Osteoblast (primary cell): ENCODE results near the gene TRIO. TPM values are rescaled to one million over a fixed set of nuclear protein-coding genes. Genes with fewer than 3 reads are reported as not detected.

Source experiments
- DNase-seq: peaks from one replicate; pipeline ENCODE4 v3.0.0; 2011; ENCODE audit warnings: low spot score, mixed read lengths; ENCODE audit not compliant: insufficient read length; ENCODE audit errors: missing footprints
- H2AFZ ChIP-seq: 2 replicates; pipeline ENCODE4 v1.6.0; 2011; ENCODE audit warnings: mild to moderate bottlenecking, low read length
- H3K27ac ChIP-seq: 2 replicates; pipeline ENCODE4 v1.5.1; 2011; ENCODE audit warnings: mild to moderate bottlenecking, low read depth, low read length, moderate library complexity
- H3K27me3 ChIP-seq: 2 replicates; pipeline ENCODE4 v1.6.0; 2012; ENCODE audit warnings: mild to moderate bottlenecking, control low read depth, inconsistent platforms, low read length, moderate library complexity; ENCODE audit not compliant: insufficient read depth
- H3K36me3 ChIP-seq: 2 replicates; pipeline ENCODE4 v1.5.1; 2011; ENCODE audit warnings: mild to moderate bottlenecking, low read length, control low read depth, moderate library complexity; ENCODE audit not compliant: insufficient read depth
- H3K4me1 ChIP-seq: 2 replicates; pipeline ENCODE4 v1.5.1; 2011; ENCODE audit warnings: mild to moderate bottlenecking, low read length, control low read depth, moderate library complexity; ENCODE audit not compliant: insufficient read depth
- H3K4me2 ChIP-seq: 2 replicates; pipeline ENCODE4 v1.6.0; 2011; ENCODE audit warnings: mild to moderate bottlenecking, low read length; ENCODE audit not compliant: insufficient read depth
- H3K4me3 ChIP-seq: fragments of 200-600 bp; sonication (generic); 3 replicates; pipeline ENCODE4 v1.5.1; 2012; ENCODE audit warnings: mild to moderate bottlenecking, low read length, inconsistent platforms; ENCODE audit not compliant: insufficient read depth
- H3K79me2 ChIP-seq: 2 replicates; pipeline ENCODE4 v1.6.0; 2012; ENCODE audit warnings: mild to moderate bottlenecking, low read length, control low read depth, inconsistent platforms; ENCODE audit not compliant: insufficient read depth
- H3K9me3 ChIP-seq: 2 replicates; pipeline ENCODE4 v1.5.1; 2011; ENCODE audit warnings: low read depth, low read length, control low read depth
- H4K20me1 ChIP-seq: 2 replicates; pipeline ENCODE4 v1.6.0; 2012; ENCODE audit warnings: mild to moderate bottlenecking, low read length, control low read depth; ENCODE audit not compliant: insufficient read depth
- total RNA-seq: library from RNA; depleted of rRNA; stranded (reverse); fragments of >200 nt; gene quantifications from 2 replicates; pipeline ENCODE4 v1.2.3, GENCODE V29; 2012
- TF ChIP-seq, protein P1 (sequence below): IDR thresholded peaks from 2 replicates; pipeline ENCODE4 v1.5.1; 2011; ENCODE audit warnings: mild to moderate bottlenecking, low read depth, low read length, moderate library complexity; ENCODE audit errors: extremely low read depth

The TRIO gene
- total RNA-seq, 1 donor, result 274 TPM

DNA sequence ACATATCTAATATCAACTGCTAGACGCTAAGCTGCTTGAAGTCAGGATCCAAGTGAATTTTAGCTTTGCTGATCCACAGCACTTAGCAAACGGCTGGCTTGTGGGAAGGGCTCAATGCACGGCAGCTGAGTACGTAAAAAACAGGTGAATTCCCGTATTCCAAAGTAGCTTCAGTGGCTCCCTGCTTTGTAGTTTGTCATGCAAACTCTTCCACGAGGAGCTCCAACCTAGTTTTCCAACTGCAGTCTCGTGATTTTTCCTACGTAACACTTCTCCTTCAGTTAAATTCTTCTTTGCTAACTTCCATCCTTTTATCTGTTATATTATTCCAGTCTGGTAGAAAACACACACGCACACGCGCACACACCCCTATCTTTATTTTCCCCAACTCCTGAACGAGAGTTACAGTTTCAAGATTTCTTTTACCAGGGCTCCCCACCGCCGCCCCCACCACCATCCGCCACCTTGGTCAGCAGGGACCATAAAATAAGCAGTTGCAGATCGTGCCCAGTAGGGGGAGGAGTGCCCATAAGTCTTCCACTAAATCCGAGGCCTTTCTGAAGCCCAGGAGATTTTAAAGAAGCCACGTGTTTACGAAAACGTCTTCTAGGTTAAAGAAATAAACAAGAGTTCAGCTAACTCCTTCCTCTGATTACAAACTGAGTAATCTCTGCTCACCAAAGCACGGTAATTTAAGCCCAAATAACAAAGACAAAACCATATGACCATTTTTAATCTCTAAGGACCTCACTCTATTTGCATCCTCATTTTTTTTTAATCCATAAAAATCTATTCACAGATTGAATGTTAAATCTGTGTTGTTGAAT lies 34.8 kb upstream of the TRIO start:
- Histone ChIP-seq H3K79me2 (no peaks in the 10 kb centered on the region), H2AFZ (peak overlapping the region; percentile 61), H3K27me3 (no peaks in the 10 kb centered on the region), H3K27ac (peak overlapping the region; percentile 98), H3K4me3 (peak overlapping the region; percentile 56), H3K9me3 (peaks cover 4% of the 10 kb centered on the region), H3K4me2 (peak overlapping the region; percentile 83), H4K20me1 (no peaks in the 10 kb centered on the region), H3K4me1 (peaks cover 53% of the 10 kb centered on the region), H3K36me3 (no peaks in the 10 kb centered on the region)
- TF ChIP-seq, protein P1, sequence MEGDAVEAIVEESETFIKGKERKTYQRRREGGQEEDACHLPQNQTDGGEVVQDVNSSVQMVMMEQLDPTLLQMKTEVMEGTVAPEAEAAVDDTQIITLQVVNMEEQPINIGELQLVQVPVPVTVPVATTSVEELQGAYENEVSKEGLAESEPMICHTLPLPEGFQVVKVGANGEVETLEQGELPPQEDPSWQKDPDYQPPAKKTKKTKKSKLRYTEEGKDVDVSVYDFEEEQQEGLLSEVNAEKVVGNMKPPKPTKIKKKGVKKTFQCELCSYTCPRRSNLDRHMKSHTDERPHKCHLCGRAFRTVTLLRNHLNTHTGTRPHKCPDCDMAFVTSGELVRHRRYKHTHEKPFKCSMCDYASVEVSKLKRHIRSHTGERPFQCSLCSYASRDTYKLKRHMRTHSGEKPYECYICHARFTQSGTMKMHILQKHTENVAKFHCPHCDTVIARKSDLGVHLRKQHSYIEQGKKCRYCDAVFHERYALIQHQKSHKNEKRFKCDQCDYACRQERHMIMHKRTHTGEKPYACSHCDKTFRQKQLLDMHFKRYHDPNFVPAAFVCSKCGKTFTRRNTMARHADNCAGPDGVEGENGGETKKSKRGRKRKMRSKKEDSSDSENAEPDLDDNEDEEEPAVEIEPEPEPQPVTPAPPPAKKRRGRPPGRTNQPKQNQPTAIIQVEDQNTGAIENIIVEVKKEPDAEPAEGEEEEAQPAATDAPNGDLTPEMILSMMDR, result peak; percentile 70
- DNase-seq, result no peak

DNA sequence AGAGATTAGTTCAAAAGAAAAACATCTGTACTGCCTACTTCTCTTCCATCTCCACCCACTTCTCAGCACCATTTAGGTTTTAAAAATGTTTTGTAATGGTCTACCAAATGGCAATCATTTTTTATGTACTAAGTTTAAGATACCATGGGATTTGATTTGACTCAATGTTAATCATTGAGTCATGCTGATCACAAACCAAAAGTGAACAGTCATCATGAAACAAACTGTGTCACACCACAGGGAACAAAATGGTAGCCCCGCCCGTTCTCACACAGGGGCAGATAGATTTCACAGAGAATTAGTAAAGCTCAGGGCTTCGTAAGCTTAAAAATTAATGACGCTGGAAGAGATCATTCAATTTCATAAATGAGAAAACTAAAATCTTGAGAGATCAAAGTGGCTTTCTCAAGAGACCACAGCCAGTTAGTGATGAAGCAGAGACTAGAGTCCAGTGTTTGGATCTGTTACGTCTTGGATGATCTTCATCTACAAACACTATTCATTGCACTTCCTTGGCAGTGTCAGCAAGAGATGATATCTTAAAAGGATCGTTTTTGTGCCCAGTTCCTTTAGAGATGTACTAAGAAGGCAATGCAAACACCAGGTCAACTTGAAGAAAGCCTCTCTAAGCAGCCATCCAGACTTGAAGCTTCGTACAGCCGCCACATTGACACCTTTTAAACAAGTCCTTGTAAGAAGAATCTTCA lies 33.9 kb upstream of the TRIO start:
- TF ChIP-seq, protein P1, result no peak
- Histone ChIP-seq H2AFZ (peak overlapping the region; percentile 56), H3K9me3 (peaks cover 4% of the 10 kb centered on the region), H3K27ac (peak overlapping the region; percentile 98), H3K4me1 (peaks cover 53% of the 10 kb centered on the region), H3K36me3 (no peaks in the 10 kb centered on the region), H4K20me1 (no peaks in the 10 kb centered on the region), H3K27me3 (no peaks in the 10 kb centered on the region), H3K4me3 (peak overlapping the region; percentile 56), H3K4me2 (peak overlapping the region; percentile 83), H3K79me2 (no peaks in the 10 kb centered on the region)
- DNase-seq, result no peak

DNA sequence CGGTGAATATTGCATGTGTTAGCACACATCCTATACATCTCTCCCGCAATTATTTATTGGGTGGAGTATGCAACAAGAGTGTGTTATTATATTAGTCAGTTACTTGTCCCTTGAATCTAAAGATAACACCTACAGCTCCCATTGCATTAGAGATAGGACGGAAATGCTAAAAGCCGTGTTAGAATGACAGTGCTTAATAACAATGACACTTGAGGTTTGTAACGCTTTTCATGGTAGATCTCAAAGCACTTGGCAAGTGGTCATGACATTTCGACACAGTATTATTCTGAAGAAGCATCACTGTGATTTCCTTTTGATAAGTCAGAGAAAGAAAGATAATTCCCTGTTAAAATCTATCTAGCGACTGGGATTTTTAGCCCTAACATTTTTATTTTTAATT lies 33.4 kb upstream of the TRIO start:
- Histone ChIP-seq H3K4me1 (peaks cover 52% of the 10 kb centered on the region), H4K20me1 (no peaks in the 10 kb centered on the region), H3K9me3 (peaks cover 4% of the 10 kb centered on the region), H3K79me2 (no peaks in the 10 kb centered on the region), H3K4me3 (no peak overlapping the region), H3K4me2 (peak overlapping the region; percentile 83), H3K27me3 (no peaks in the 10 kb centered on the region), H3K36me3 (no peaks in the 10 kb centered on the region), H2AFZ (no peak overlapping the region), H3K27ac (peak overlapping the region; percentile 98)
- TF ChIP-seq, protein P1, result no peak
- no peak for DNase-seq

DNA sequence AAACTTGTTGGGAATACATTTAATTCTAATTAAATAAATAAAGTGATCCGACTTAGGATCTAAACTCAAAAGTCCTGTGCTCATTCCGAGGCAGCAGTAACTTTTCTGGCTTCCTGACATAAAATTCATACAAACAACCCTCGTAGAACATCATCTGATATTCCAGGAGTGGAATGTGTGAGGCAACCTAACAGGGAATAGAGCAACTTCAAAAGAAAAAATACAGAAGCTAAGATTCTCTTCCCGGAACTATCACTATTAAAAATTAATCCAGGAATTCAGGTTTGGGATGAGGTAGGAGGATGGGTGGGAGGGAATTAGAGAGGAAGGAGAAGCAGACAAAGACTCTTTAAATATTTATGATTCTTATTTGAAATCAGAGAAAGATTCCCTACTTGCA lies 32.9 kb upstream of the TRIO start:
- Histone ChIP-seq H3K27ac (peak overlapping the region; percentile 98), H3K36me3 (no peaks in the 10 kb centered on the region), H3K9me3 (peaks cover 4% of the 10 kb centered on the region), H3K4me2 (peak overlapping the region; percentile 41), H2AFZ (no peak overlapping the region), H3K4me1 (peaks cover 49% of the 10 kb centered on the region), H3K27me3 (no peaks in the 10 kb centered on the region), H4K20me1 (no peaks in the 10 kb centered on the region), H3K4me3 (no peak overlapping the region), H3K79me2 (no peaks in the 10 kb centered on the region)
- DNase-seq, result no peak
- TF ChIP-seq, protein P1, result no peak
